Fibroblast of villous mesenchyme (primary cell): ENCODE results near the gene TRAF2. TPM values are rescaled to one million over a fixed set of nuclear protein-coding genes. Genes with fewer than 3 reads are reported as not detected.
A peak's percentile ranks its signal among the peaks of the same experiment; 100 is the strongest.
"Not testable (repeated sequence)": the region's sequence is repeated elsewhere in the genome, so short reads cannot be mapped to it uniquely, and the experiment has no call there.

Experiments
- DNase-seq: peaks from one replicate; pipeline ENCODE4 v3.0.0-alpha.2; 2010; ENCODE audit warnings: low read depth
- H3K4me3 ChIP-seq: 2 replicates; pipeline ENCODE4 v1.5.1; 2011; ENCODE audit warnings: low read depth, mild to moderate bottlenecking, low read length
- total RNA-seq: library from RNA; depleted of rRNA; stranded (reverse); fragments of >200 nt; gene quantifications from 2 replicates; pipeline ENCODE4 v1.2.3, GENCODE V29; 2012
- TF ChIP-seq, protein P1 (sequence below): IDR thresholded peaks from 2 replicates; pipeline ENCODE4 v1.5.1; 2012; ENCODE audit warnings: low read depth, mild to moderate bottlenecking, low read length; ENCODE audit not compliant: insufficient read depth

The TRAF2 gene
- total RNA-seq, 1 donor, result 16.8 TPM

DNA sequence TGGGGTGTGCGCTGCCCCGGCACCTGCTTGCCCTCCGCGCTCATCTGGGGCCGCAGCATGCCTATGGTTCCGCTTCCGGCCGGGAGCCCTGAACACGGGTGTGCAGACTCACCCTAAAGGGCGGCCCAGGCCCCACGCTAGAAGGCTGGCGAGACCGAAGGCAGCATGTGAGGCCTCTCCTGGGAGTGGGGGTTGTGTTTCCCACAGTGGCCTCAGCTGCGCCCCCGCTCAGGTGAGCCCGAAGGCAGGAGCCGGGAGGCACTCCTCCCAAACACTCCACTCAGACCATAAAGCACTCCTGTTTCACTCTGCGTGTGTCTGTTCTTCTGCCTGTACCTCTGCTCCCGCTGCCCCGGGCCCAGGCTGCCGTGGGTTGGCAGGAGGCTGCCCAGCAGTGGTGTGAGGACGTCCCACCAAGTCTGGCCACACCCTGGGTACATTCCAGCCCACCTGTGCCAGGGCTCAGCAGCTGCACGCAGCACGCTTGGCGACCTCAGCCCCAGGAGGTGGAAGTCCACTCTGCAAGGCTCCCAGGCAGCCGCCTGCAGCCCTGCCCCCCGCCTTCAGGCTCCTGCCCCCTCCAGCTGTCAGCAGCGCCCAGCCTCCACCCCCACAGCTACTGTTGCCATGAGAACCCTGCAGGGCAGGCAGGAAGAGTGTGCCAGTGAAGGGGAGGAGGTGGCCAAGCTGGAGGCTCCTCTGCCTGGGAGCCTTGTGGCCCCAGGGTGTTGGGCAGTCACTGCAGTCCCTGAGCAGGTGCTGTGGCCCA lies 45.3 kb upstream of the TRAF2 start:
- peak; percentile 67 for DNase-seq
- TF ChIP-seq, protein P1, sequence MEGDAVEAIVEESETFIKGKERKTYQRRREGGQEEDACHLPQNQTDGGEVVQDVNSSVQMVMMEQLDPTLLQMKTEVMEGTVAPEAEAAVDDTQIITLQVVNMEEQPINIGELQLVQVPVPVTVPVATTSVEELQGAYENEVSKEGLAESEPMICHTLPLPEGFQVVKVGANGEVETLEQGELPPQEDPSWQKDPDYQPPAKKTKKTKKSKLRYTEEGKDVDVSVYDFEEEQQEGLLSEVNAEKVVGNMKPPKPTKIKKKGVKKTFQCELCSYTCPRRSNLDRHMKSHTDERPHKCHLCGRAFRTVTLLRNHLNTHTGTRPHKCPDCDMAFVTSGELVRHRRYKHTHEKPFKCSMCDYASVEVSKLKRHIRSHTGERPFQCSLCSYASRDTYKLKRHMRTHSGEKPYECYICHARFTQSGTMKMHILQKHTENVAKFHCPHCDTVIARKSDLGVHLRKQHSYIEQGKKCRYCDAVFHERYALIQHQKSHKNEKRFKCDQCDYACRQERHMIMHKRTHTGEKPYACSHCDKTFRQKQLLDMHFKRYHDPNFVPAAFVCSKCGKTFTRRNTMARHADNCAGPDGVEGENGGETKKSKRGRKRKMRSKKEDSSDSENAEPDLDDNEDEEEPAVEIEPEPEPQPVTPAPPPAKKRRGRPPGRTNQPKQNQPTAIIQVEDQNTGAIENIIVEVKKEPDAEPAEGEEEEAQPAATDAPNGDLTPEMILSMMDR, result no peak
- H3K4me3 ChIP-seq, result no peak overlapping the region

GRCh38 chr9:136841646-136842379 lies 44.5 kb upstream of the TRAF2 start:
- not testable (repeated sequence) for DNase-seq, H3K4me3 ChIP-seq

- H3K4me3 ChIP-seq, result peak within 1 kb of the TSS; percentile 64
- peak; percentile 73 for DNase-seq
- TF ChIP-seq, protein P1, result peak; percentile 88
Observed at GRCh38 chr9:136842380-136842948, 43.9 kb upstream of the TRAF2 start, which contains the start of gene AJM1. TSS of gene AJM1 (plus strand) at chr9:136842478. CDS start at chr9:136844415, 1,937 bp downstream.

DNA sequence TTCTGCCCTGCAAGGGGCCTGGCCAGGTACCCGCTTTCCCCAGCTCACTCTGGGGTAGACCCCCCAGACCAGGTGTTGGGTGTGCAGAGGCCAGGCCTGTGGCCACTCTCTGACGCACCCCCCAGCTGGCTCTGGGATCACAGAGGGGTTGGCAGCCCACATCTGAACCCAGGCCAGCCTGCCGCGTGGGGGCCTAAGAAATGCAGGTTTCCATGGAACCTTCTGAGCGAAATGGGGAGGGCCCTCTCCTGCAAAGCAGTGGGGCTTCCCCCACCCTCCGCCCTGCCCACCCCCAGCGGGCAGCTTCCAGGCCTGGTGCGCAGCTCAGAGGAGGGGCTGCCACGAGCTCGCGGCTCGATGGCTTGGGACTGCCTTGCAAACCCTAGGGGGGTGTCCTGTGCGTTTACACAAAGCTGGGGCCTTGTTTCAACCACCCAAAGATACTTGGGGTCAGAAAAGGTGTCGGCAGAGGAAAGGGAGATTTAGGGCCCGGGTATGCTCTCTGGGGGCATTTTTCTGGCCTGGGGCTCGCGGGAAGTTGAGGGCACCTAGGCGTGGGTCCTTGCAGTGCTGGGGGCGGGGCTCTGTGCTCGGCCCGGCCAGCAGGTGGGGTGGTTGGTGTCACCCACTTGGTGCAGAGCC lies 43.0 kb upstream of the TRAF2 start:
- DNase-seq, H3K4me3 ChIP-seq: not testable (repeated sequence)

GRCh38 chr9:136843801-136844740 lies 42.2 kb upstream of the TRAF2 start:
- DNase-seq, H3K4me3 ChIP-seq: not testable (repeated sequence)
- TF ChIP-seq, protein P1, result peak; percentile 45

- TF ChIP-seq, protein P1, result no peak
- no peak for DNase-seq
- H3K4me3 ChIP-seq, result no peak overlapping the region
Observed at GRCh38 chr9:136844761-136845464, 41.4 kb upstream of the TRAF2 start.
